IPS-18c (cell line): ENCODE measurements around the gene NUSAP1.
"Not testable (repeated sequence)": the region's sequence is repeated elsewhere in the genome, so short reads cannot be mapped to it uniquely, and the experiment has no call there.

ENCODE experiments used
- H3K4me3 ChIP-seq: 2 replicates; pipeline ENCODE4 v1.7.0; 2013; ENCODE audit warnings: low read depth, mild to moderate bottlenecking, low read length, moderate library complexity; ENCODE audit not compliant: insufficient read depth
- H3K9me3 ChIP-seq: one replicate; pipeline ENCODE4 v1.6.1; 2013; ENCODE audit warnings: mild to moderate bottlenecking, low read length, moderate library complexity; ENCODE audit not compliant: control insufficient read depth, insufficient read depth

The NUSAP1 gene

GRCh38 chr15:41332194-41333025 lies at the start of gene NUSAP1, which contains the start of gene OIP5:
Gene NUSAP1 (plus strand): TSS chr15:41332881. CDS start chr15:41332958, 77 bp downstream.
Gene OIP5 (minus strand): TSS chr15:41332591. CDS start chr15:41332561, 30 bp downstream.
- Histone ChIP-seq H3K9me3 (no peaks in the 10 kb centered on the region), H3K4me3 (peak within 1 kb of the TSS; percentile 90)

- peak overlapping the region; percentile 36; the same call in 1 of the 2 replicates for H3K4me3 ChIP-seq
Measured at GRCh38 chr15:41282980-41283652, 49.6 kb upstream of the NUSAP1 start.

GRCh38 chr15:41283653-41284426 lies 48.8 kb upstream of the NUSAP1 start:
- peaks cover 2% of the 10 kb centered on the region for H3K9me3 ChIP-seq

More at GRCh38 chr15:41282980-41283652, 49.6 kb upstream of the NUSAP1 start:
- H3K9me3 ChIP-seq, result not testable (repeated sequence)

GRCh38 chr15:41284427-41285177 lies 48.1 kb upstream of the NUSAP1 start:
- H3K9me3 ChIP-seq, result peaks cover 2% of the 10 kb centered on the region
- H3K4me3 ChIP-seq, result peak overlapping the region; percentile 95

More at GRCh38 chr15:41283653-41284426, 48.8 kb upstream of the NUSAP1 start:
- H3K4me3 ChIP-seq, result peak overlapping the region; percentile 95

GRCh38 chr15:41285285-41285684 lies 47.4 kb upstream of the NUSAP1 start:
- Histone ChIP-seq H3K4me3 (peak overlapping the region; percentile 95), H3K9me3 (peaks cover 2% of the 10 kb centered on the region)

GRCh38 chr15:41286665-41287333 lies 45.9 kb upstream of the NUSAP1 start:
- no peak overlapping the region for H3K4me3 ChIP-seq
- peaks cover 2% of the 10 kb centered on the region for H3K9me3 ChIP-seq

- Histone ChIP-seq H3K4me3 (no peak overlapping the region), H3K9me3 (peaks cover 2% of the 10 kb centered on the region)
Measured at GRCh38 chr15:41288464-41288863, 44.2 kb upstream of the NUSAP1 start.

GRCh38 chr15:41289953-41290352 lies 42.7 kb upstream of the NUSAP1 start:
- Histone ChIP-seq H3K9me3 (peaks cover 2% of the 10 kb centered on the region), H3K4me3 (no peak overlapping the region)

GRCh38 chr15:41291065-41291631 lies 41.5 kb upstream of the NUSAP1 start:
- H3K4me3 ChIP-seq, result no peak overlapping the region
- H3K9me3 ChIP-seq, result no peaks in the 10 kb centered on the region

- Histone ChIP-seq H3K9me3 (no peaks in the 10 kb centered on the region), H3K4me3 (no peak overlapping the region)
Measured at GRCh38 chr15:41292521-41292920, 40.2 kb upstream of the NUSAP1 start.

- H3K9me3 ChIP-seq, H3K4me3 ChIP-seq: not testable (repeated sequence)
Measured at GRCh38 chr15:41301139-41301538, 31.5 kb upstream of the NUSAP1 start.

- H3K4me3 ChIP-seq, result no peak overlapping the region
- H3K9me3 ChIP-seq, result no peaks in the 10 kb centered on the region
Measured at GRCh38 chr15:41301587-41301986, 31.1 kb upstream of the NUSAP1 start.

- Histone ChIP-seq H3K9me3 (no peaks in the 10 kb centered on the region), H3K4me3 (no peak overlapping the region)
Measured at GRCh38 chr15:41304149-41304770, 28.4 kb upstream of the NUSAP1 start.

- Histone ChIP-seq H3K9me3 (no peaks in the 10 kb centered on the region), H3K4me3 (no peak overlapping the region)
Measured at GRCh38 chr15:41307679-41308078, 25.0 kb upstream of the NUSAP1 start.

GRCh38 chr15:41309226-41309905 lies 23.3 kb upstream of the NUSAP1 start:
- H3K9me3 ChIP-seq, result no peaks in the 10 kb centered on the region

More at GRCh38 chr15:41309226-41309905, 23.3 kb upstream of the NUSAP1 start:
- no peak overlapping the region for H3K4me3 ChIP-seq
